HL-60 (cell line): ENCODE results near the gene NOTUM.

Experiments
- GABPA ChIP-seq: IDR thresholded peaks from 2 replicates; pipeline ENCODE4 v1.6.1; 2012; ENCODE audit warnings: low read depth
- POLR2AphosphoS5 ChIP-seq: IDR thresholded peaks from 2 replicates; pipeline ENCODE4 v1.6.1; 2012; ENCODE audit warnings: low read depth
- SPI1 ChIP-seq: IDR thresholded peaks from 2 replicates; pipeline ENCODE4 v1.6.1; 2012; ENCODE audit warnings: low read depth, mild to moderate bottlenecking, borderline replicate concordance
- TF ChIP-seq, protein P1 (sequence below): IDR thresholded peaks from one replicate; pipeline ENCODE4 v1.5.1; 2011; ENCODE audit warnings: low read length, control low read depth, inconsistent platforms; ENCODE audit not compliant: insufficient read depth
- TF ChIP-seq, protein P2 (sequence below): IDR thresholded peaks from 2 replicates; pipeline ENCODE4 v1.6.1; 2012; ENCODE audit warnings: low read depth; ENCODE audit not compliant: insufficient replicate concordance

DNA sequence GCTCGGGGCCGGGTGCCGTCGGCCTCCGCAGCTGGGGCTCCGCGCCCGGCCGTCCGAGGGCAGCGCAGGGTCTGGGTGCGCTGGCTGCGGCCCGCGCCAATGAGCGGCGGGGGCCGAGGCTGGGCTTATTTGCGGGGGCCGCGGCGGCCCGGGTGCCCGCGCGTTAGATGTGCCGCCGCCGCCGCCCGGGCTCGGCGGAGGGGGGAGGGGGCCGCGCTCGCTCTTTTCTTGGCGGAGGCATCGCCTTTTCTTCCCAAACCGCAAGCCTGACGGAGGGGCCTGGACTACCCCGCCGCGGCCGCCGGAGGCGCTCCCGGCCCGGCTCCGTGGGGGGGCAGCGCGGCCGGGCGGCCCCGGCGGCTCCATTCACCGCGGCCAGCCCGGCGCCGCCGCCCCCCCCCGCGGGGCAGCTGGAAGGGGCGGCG is at the start of gene NOTUM:
- TF ChIP-seq, protein P1, sequence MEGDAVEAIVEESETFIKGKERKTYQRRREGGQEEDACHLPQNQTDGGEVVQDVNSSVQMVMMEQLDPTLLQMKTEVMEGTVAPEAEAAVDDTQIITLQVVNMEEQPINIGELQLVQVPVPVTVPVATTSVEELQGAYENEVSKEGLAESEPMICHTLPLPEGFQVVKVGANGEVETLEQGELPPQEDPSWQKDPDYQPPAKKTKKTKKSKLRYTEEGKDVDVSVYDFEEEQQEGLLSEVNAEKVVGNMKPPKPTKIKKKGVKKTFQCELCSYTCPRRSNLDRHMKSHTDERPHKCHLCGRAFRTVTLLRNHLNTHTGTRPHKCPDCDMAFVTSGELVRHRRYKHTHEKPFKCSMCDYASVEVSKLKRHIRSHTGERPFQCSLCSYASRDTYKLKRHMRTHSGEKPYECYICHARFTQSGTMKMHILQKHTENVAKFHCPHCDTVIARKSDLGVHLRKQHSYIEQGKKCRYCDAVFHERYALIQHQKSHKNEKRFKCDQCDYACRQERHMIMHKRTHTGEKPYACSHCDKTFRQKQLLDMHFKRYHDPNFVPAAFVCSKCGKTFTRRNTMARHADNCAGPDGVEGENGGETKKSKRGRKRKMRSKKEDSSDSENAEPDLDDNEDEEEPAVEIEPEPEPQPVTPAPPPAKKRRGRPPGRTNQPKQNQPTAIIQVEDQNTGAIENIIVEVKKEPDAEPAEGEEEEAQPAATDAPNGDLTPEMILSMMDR: no peak
- no peak for TF ChIP-seq POLR2AphosphoS5
- TF ChIP-seq, protein P2, sequence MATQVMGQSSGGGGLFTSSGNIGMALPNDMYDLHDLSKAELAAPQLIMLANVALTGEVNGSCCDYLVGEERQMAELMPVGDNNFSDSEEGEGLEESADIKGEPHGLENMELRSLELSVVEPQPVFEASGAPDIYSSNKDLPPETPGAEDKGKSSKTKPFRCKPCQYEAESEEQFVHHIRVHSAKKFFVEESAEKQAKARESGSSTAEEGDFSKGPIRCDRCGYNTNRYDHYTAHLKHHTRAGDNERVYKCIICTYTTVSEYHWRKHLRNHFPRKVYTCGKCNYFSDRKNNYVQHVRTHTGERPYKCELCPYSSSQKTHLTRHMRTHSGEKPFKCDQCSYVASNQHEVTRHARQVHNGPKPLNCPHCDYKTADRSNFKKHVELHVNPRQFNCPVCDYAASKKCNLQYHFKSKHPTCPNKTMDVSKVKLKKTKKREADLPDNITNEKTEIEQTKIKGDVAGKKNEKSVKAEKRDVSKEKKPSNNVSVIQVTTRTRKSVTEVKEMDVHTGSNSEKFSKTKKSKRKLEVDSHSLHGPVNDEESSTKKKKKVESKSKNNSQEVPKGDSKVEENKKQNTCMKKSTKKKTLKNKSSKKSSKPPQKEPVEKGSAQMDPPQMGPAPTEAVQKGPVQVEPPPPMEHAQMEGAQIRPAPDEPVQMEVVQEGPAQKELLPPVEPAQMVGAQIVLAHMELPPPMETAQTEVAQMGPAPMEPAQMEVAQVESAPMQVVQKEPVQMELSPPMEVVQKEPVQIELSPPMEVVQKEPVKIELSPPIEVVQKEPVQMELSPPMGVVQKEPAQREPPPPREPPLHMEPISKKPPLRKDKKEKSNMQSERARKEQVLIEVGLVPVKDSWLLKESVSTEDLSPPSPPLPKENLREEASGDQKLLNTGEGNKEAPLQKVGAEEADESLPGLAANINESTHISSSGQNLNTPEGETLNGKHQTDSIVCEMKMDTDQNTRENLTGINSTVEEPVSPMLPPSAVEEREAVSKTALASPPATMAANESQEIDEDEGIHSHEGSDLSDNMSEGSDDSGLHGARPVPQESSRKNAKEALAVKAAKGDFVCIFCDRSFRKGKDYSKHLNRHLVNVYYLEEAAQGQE: no peak
- TF ChIP-seq GABPA: no peak
- TF ChIP-seq SPI1: no peak
